ENCODE measurements around the gene GHR.

GRCh38 chr5:42426016-42426415 lies 2.8 kb downstream of the GHR start:
- TF ChIP-seq, protein P1, sequence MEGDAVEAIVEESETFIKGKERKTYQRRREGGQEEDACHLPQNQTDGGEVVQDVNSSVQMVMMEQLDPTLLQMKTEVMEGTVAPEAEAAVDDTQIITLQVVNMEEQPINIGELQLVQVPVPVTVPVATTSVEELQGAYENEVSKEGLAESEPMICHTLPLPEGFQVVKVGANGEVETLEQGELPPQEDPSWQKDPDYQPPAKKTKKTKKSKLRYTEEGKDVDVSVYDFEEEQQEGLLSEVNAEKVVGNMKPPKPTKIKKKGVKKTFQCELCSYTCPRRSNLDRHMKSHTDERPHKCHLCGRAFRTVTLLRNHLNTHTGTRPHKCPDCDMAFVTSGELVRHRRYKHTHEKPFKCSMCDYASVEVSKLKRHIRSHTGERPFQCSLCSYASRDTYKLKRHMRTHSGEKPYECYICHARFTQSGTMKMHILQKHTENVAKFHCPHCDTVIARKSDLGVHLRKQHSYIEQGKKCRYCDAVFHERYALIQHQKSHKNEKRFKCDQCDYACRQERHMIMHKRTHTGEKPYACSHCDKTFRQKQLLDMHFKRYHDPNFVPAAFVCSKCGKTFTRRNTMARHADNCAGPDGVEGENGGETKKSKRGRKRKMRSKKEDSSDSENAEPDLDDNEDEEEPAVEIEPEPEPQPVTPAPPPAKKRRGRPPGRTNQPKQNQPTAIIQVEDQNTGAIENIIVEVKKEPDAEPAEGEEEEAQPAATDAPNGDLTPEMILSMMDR (IDR thresholded peaks at IDR 0.05), result no peak
- no peak for TF ChIP-seq POLR2A (IDR thresholded peaks at IDR 0.05)
